ENCODE results near the gene MPP2. TPM values are rescaled to one million over a fixed set of nuclear protein-coding genes. Genes with fewer than 3 reads are reported as not detected.
"Not testable (repeated sequence)": the region's sequence is repeated elsewhere in the genome, so short reads cannot be mapped to it uniquely, and the experiment has no call there.

MPP2 gene
- total RNA-seq, 1 donor from 2014 or later: 0.92 TPM

DNA sequence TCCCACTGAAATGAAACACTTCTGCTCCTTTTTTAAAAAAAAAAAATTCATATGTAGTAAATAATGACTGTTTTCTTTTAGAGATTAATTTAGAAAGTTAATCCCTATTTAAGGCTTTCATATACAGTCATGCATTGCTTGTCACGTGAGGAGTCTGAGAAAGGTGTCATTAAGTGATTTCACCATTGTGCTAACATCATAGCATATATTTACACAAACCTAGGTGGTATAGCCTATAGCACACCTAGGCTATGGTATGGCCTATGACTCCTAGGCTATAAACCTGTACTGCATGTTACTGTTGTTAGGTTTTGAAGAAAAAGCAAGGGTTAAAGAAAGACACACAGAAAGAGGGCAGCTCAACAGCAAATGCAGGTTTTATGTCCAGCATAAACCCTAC is 21.3 kb upstream of the MPP2 start:
- DNase-seq (ENCODE audit: low read depth, low spot score): no peak

DNA sequence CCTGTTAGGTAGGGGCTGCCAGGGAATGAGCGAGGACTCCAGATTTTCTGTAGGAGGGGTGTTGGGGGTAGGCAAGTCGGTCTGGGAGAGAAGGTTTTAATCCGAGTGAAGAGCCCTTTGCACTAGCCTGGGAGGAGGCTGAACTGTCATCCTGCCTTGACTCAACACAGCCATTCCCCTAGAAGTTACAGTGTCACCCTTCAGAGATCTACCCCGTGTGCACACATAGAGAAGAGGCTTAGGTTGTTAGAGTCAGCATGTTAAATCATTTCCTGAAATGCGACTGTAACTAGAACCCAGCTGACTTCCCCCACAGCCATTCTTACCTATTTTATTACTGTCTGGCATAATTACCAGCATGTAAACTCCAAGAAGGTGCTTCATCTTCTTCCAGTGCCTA is 20.6 kb upstream of the MPP2 start:
- not testable (repeated sequence) for DNase-seq (ENCODE audit: low read depth, low spot score)

DNA sequence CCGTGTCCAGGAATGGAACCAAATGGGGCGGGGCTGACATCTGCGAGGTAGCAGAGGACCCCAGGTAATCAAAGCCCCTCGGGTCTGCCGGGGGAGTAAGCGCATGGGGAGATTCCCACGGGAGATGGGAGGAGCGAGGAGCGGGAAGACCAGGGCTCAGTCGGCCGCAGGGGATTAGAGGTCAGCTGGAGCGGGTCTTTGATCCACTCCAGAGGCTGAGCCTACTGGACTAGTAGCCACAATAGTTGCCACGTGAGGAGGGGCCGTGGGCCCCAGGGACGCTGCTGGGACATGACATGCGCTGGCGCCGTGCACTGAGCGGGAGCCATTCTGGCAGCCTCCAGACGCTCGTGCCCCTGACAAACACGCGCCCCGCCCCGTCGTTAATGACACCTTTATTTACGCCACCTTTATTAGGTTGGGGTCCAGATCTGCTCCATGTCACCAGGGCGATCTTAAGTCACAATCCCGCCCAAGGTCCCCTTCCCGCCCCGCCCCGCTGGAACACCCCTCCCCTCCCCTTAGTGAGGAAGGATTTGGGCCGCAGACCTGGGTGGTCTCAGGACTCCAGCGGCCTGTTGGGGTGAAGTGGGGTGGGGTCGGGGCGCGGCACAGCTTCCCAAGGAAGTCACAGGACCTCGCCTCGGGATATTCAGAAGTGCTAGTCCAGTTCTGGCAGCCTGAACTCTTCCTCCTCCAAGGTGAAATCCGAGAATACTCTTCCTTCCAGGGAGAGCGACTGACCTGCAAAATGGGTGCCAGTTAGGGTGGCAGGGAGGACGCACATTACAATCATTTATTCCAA is 19.9 kb upstream of the MPP2 start:
- DNase-seq (ENCODE audit: low read depth, low spot score): no peak

DNA sequence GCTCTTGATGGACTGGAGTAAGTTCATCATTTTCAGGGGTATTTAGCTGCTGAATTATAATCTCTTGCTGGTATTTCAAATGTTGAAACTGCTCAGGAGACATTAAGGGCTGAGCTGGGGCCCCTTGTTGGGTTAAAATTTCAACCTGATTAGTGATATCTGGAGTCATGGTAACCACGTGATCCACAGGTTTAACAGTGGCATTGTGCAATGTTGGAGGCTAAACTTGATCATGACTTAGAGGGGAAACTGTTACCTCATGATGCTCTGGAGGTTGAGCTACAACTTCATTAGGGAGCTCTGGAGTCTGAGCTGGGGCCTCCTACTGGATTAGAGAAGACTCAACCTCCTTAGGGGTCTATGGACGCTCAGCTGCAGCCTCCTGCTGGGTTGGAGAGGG is 17.2 kb upstream of the MPP2 start:
- DNase-seq (ENCODE audit: low read depth, low spot score): no peak

DNA sequence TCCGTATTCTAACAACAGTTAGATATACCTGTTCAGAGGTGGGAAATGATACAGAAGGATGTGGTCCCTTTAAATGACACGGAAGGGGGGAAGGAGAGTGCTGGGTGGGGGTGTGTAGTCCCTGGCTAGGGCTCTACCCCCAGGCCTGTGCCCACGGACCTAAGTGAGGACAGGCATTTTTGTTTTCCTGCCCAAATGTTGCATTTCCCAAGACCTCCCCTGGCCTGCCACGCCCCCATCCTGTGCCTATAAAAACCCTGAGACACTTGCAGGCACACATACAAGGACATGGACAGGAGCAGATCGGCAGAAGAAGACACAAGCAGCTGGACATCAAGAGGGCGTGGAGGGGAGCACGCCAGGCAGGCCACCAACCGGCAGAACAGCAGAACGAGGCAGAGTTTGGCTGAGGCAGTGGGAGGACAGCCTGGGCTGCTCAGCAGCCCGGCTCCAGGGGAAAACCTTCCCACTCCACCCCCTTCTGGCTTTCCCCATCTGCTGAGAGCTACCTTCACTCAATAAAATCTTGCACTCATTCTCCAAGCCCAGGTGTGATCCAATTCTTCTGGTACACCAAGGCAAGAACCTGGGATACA is 13.3 kb upstream of the MPP2 start:
- DNase-seq (ENCODE audit: low read depth, low spot score): no peak

DNA sequence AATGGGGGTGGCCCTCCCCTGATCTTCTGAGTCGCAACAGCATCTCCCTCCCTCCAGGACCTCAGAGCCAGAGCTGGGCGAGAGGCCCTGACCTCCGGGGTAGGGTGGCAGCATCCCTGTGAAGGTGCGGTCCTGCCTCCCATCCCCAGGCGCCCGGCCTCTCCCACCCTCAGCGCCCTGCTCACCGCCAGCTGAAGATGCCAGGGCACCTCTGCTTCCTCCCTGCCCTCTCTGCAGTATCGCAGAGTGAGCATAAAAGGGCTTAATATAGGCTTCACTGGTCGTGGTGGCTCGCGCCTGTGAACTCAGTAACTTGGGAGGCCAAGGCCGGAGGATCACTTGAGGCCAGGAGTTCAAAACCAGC is 10.7 kb upstream of the MPP2 start:
- no peak for DNase-seq (ENCODE audit: low read depth, low spot score)

DNA sequence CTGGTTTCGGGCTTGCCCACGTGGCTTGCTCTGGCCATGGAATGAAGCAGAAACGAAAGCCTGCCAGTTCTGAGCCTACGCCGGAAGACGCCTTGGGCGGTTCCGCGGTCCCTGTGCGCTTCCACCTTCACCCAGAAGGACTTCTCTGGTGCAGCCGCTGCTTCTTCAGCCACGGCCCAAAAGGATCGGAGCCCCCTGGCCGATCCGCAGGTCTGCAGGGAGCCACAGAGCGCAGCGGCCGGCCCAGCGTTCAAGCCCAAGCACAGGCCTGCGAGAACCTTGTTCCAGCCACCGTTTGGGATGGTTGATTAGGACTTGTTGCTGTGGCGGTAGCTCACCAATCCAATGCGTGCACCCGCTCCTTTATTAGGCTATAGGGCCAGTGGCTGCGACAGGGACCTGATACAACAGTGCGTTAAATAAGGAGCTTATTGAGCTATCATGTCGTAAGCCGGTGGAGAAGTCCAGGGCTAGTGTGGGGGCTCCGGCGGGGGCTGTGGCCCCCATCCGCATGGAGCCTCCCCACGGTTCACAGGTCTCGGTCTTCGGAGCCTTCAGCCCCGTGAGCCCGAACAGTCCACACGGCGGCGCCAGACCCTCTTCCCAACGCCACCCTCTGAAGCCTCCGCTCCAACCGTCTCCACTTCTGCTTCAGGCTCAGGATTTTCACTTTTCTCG is 10.2 kb upstream of the MPP2 start:
- no peak for DNase-seq (ENCODE audit: low read depth, low spot score)

DNA sequence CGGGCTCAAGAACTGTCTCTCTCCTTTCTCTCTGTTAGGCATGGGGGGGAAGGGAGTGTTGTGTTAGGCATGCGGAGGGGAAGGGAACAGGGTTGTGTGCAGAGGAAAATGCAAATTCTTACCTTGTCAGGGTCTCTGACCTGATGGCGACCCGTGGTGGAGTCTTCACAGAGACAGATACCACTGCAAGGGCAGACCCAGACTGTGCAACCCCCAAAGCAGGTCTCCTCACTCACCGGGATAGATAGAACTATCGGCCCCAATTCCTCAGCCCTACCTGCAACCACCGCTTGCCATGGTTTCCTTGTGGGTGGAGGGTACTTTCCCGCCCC is 9.6 kb upstream of the MPP2 start:
- DNase-seq (ENCODE audit: low read depth, low spot score): no peak

DNA sequence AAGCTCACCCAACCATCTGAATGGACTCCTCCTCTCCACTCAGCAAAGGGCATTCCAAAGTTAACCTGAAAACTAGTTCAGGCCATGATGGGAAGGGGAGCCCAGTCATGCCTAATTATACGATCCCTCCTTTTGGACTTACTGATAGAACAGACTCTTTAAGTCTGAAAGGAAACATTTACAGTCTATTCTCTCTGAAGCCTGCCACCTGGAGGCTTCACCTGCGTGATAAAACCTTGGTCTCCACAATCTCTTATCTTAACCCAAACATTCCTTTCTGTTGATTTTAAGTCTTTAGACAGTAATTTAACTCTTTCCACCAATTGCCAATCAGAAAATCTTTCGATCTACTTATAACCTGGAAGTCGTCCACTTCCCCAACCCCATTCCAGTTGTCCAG is 9.0 kb upstream of the MPP2 start:
- DNase-seq (ENCODE audit: low read depth, low spot score): no peak

DNA sequence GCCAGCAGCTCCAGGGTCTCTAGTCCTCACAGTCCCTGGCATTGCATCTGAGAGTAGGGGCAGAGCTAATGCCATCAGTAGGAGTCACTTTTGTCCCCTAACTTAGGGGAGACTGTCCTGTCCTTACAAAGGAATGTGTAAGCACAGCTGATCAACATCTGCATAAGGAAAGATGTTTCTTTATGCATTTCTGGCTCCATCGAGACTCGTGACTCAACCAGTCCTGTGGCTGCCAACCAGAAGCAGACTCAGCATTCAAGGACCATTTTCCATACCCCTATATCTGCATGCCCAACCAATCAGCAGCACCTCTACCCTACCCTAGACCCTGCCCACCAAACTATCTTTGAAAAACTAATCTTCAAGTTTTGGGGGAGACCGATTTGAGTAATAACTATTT is 8.2 kb upstream of the MPP2 start:
- no peak for DNase-seq (ENCODE audit: low read depth, low spot score)

DNA sequence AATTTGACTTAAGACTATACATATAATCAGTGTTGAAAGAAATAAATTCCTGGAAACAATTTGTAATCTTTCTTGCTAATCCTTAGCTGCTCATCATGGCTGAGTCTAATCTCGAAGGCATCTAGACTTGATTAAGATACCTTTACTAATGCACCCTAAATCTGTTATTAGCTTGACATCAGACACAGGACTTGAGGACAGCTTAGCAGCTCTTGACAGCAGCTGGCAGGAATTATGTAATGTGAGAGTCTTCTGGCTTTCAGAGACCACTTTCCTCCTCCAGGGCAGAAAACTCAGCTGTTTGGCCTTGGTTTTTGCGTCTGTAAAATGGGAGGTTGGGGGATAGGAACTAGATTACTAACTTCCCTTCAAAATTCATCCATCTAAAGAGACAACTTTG is 7.1 kb upstream of the MPP2 start:
- no peak for DNase-seq (ENCODE audit: low read depth, low spot score)

DNA sequence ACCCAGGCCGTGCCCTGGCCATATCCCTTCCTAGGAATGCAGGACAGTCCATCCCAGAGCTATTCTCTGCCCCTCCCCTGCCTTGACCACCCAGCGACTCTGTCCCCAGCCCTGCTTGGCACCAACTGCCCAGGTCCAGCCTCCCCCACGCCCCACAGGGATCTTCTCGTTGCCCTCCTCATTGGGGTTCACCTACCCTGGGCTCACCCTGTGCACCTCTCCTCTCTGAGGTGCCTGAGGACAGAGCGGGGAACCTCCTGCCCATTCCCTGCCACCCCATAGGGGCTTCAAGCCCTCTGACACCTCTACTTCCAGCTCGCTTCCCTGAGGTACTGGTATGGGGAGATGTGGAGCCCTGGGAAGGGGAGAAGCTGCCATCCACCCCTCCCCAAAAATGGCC is 6.2 kb upstream of the MPP2 start:
- DNase-seq (ENCODE audit: low read depth, low spot score): no peak

DNA sequence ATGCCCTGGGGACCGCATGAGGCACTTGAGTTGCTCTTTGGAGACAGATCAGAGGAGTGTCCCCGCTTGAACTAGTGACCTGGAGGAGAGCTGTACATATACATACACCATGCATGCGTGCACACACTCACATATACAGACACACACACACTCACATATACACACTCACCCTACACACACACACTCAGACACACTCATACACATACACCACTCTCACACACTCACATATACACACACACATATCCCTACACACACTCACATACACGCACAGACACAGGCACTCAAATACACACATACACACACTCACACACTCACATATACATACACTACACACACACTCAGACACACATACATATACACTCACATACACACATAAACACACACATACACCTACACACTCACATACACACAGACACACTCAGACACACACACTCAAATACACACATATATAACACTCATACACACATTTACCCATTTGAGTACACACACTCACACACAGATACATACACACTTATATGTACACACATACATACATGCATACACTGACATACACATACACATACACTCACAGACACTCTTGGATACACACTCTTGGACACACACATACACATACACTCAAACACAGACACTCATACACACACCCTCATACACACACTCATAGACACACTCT is 5.4 kb upstream of the MPP2 start:
- no peak for DNase-seq (ENCODE audit: low read depth, low spot score)

DNA sequence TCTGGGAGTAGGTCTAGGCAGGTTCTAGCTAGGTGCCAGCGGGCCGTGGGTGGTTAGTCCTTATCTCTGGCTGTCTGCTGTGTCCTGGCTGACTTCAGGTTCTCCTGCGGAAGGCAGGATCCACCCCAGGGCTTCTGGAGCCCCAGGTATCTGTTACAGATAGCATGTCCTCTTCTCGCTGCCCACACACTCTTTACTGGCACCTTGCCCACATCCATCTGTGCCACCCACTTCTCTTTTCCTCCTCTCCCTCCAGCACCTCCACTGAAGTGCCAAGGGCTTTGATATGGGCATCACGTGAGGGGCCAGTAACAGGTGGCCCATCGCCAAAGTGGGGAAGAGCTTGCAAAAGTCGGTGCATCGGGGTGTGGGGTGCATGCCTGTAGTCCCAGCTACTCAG is 4.6 kb upstream of the MPP2 start:
- no peak for DNase-seq (ENCODE audit: low read depth, low spot score)

DNA sequence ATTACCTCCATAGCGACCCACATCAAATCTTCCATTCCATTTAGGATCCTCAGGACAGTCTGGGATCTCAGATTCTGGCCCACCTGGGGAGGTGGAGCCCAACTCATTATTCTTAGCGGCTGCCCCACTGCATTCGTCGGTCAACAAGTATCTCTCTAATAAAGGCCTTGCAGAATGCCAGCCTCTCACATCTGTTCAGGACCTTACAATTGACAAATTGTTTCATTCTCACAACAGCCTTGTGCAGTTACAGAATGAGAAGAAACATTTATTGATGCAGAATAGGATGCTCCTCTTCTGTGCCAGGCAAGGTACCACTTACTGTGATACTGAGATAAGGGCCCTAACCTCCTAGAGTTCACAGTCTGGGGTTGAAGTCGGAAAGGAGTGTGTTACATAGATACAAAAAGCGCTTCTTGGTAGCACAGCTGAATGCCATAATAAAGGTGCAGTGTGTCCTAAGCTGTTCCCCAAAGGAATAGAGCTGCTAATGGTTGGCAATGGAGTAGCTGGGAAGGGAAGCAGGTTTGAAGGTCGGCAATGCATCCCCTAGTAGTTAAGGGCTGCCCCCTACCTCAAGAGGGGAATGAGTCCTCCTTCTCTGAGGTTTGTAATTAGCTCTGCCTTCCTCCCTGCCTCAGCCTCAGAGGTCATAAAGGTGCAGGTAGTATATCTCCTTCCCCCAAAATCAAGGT is 2.3 kb upstream of the MPP2 start:
- no peak for DNase-seq (ENCODE audit: low read depth, low spot score)

DNA sequence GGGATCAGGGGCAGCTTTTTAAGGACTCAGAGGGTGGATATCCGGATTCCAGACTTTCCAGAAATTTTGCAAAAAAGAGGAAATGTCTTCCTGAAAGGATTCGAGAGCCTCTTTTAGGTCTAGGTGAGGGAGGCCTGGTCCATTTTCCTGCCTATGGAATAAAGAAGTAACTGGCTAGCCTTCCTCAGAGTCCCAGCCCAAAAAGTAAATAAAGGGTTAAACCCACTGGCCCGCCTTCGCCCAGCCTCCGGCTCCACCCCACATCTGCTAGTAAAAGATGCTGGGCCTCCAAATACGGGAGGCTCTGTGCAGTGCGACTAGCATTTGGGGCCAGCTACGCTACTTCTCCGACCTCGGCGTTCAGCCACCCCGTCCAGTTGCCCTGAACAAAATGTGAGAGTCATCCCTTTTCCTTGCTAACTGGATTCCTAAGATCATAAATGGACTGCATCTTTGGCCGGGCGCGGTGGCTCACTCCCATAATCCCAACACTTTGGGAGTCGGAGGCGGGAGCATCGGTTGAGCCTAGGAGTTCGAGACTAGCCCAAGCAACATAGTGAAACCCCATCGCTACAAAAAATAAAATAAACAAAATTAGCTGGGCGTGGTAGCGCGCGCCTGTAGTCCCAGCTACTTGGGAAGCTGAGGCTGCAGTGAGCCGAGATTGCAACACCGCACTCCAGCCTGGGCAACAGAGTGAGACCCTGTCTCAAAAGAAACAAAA is 824 bp upstream of the MPP2 start:
- no peak for DNase-seq (ENCODE audit: low read depth, low spot score)

DNA sequence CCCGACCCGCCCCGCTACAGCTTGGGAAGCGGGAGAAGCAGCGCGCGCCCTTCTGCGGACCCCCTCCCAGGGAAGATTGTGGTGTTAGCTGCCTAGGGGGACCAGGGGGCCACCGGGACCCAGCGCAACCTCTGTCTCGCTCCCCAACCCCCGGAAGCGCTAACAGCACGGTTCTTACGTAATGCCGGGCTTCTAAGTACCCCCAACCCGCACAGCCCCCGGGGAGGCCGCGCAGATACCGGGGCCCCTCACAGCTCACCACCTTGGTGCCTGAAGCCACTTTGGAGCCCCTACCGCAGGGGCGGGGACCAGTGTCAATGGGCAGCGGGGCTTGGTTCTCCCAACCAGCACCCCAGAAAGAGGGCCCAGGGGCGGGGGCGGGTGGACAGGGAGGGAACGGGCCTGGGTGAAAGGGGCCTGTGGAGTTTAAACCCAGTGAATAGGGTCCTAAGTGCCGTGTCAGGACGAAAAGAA is 348 bp downstream of the MPP2 start:
- DNase-seq (ENCODE audit: low read depth, low spot score): no peak

DNA sequence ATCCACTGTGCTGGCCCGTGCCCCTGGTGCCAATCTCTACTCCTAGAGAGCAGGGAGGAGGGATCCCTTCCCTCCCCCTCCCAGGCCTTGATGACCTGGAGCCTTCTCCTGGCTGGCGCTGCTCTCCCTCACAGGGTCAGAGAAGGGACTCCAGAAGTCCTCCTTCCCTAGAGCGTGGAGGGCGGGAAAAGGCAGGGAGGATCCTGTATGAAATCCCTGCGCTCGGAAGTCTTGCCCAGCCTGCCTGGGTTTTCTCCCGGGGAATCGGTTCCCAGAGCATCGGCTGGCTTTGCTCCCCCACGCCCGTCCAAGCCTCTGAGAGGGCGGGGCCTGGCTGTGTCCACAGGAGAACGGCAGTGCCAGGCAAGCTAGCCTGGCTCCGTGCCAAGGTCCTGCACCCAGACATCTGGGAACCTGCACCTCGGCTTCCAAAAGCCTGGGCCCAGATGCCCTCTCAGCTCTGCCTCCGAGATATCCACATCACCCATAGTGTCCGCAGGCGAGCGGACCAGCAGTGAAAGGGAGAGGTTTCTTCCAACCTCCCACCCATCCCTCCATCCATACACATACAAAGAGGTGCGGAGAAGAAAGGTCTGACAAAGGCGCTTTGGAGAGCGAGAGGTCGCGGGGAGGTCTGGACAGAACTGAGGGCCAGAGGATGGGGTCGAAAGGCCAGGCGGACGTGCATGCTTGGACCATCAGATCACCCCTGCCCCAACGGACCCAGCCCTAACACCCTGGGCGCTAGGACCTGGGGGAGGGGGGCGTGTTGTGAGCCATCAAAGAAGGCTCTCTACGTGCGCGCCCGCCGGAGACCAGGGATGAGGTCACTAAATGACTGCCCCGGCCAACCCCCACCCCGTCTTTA is 1.1 kb downstream of the MPP2 start:
- no peak for DNase-seq (ENCODE audit: low read depth, low spot score)

DNA sequence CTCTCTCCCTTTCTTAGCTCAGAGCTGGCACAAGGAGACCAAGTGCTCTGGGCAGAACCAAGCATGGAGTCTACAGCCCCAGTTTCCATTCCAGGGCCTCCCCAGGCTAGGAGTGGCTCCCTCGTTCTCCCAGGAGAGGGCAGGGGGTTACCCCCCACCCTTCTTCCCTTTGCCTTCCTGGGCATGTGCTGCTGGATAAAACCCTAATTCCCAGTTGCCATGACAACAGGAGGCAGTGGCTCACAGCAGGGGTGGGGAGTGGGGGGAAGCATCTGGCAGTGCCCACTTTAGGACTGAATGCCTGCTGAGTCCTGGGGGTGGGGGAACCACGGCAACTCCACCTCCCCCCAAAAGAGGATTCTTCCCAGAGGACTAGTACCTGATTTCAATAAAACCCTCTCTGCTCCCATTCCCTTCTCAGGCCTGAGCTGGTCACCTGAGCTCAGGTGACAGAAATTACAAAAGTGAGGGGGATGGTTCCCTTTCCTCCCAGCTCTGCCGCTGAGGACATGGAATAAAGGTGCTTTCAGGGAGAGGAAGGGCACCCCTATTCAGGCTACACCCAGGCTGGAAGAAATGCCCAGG is 1.8 kb downstream of the MPP2 start:
- no peak for DNase-seq (ENCODE audit: low read depth, low spot score)
